HepG2 (cell line): ENCODE measurements around the gene DLG2. TPM values are rescaled to one million over a fixed set of nuclear protein-coding genes. Genes with fewer than 3 reads are reported as not detected.

ENCODE experiments used
- ATAC-seq: fragments of 200-7000 bp; cut with Tn5 transposase; 3 replicates; pipeline ENCODE4 v1.9.1; 2020; ENCODE audit warnings: mild to moderate bottlenecking, moderate library complexity
- BruUV-seq: library from RNA; stranded (reverse); fragments of 400-500 nt; replicated peaks from 2 replicates; lab custom pipeline; 2021; lab: Mats Ljungman, UMichigan
- CTCF ChIA-PET: fragments of 300-600 bp; formaldehyde crosslinking; extraction: SDS; loops from one replicate; lab custom pipeline; 2021; ENCODE audit warnings: low total read pairs, inconsistent platforms, low intra/inter-chr PET ratio; lab: Yijun Ruan, JAX
- POLR2A ChIA-PET: fragments of 350-600 bp; sonication (Branson Sonifier 250); formaldehyde crosslinking; loops from one replicate; lab custom pipeline; 2020; ENCODE audit warnings: antibody characterized with exemption, inconsistent platforms; lab: Yijun Ruan, JAX
- DNase-seq: peaks from one replicate; pipeline ENCODE4 v3.0.0-alpha.2; 2015; ENCODE audit warnings: low spot score
- FAIRE-seq: peaks from 3 replicates; lab custom pipeline; 2011; peaks lifted over from hg19 to GRCh38; lab: Jason Lieb, UNC
- H2AFZ ChIP-seq: one replicate; pipeline ENCODE4 v1.6.1; 2011; ENCODE audit warnings: low read length, inconsistent platforms
- H3K27ac ChIP-seq: fragments of 300-600 bp; 3 replicates; pipeline ENCODE4 v1.8.0; 2011; ENCODE audit warnings: mixed run types, mild to moderate bottlenecking, mixed read lengths, low read length, inconsistent platforms; ENCODE audit not compliant: insufficient read depth; ENCODE audit errors: extremely low read length
- H3K27me3 ChIP-seq, 2 experiments: fragments of 200-600 bp in 1 of 2; 2 replicates in 1 of 2; 3 replicates in 1 of 2; pipeline versions ENCODE4 v1.6.0 to v1.8.0; 2011; ENCODE audit warnings: low read length in 2 of 2, mild to moderate bottlenecking in 2 of 2, moderate library complexity in 2 of 2, inconsistent platforms in 1 of 2; ENCODE audit not compliant: insufficient read depth in 2 of 2, control insufficient read depth in 1 of 2
- H3K36me3 ChIP-seq, 2 experiments: fragments of 200-600 bp in 1 of 2; replicated peaks in 1 of 2; 2 replicates in 1 of 2; 3 replicates in 1 of 2; pipeline versions ENCODE4 v1.5.1 to v1.8.0; 2011; ENCODE audit warnings: low read length in 2 of 2, inconsistent platforms in 1 of 2; ENCODE audit not compliant: insufficient read depth in 2 of 2, control insufficient read depth in 1 of 2
- H3K4me1 ChIP-seq: 2 replicates; pipeline ENCODE4 v1.5.1; 2012; ENCODE audit warnings: low read length, inconsistent platforms; ENCODE audit not compliant: insufficient read depth
- H3K4me2 ChIP-seq: 2 replicates; pipeline ENCODE4 v1.6.0; 2011; ENCODE audit warnings: low read depth, low read length, inconsistent platforms
- H3K4me3 ChIP-seq, 3 experiments: fragments of 200-600 bp in 1 of 3; sonication (generic), shearing (Covaris generic) in 1 of 3; replicated peaks in 1 of 3; 2 replicates each; pipeline ENCODE4 v1.5.1; 2011 to 2016; ENCODE audit warnings: low read length in 3 of 3, inconsistent platforms in 2 of 3, low read depth in 2 of 3, mild to moderate bottlenecking in 2 of 3, control low read depth in 1 of 3, mixed read lengths in 1 of 3; ENCODE audit not compliant: insufficient read depth in 1 of 3
- H3K79me2 ChIP-seq: one replicate; pipeline ENCODE4 v1.6.1; 2011; ENCODE audit warnings: low read length, inconsistent platforms; ENCODE audit not compliant: insufficient read depth
- H3K9ac ChIP-seq: 2 replicates; pipeline ENCODE4 v1.6.0; 2011; ENCODE audit warnings: mild to moderate bottlenecking, low read depth, low read length, inconsistent platforms; ENCODE audit not compliant: insufficient read depth
- H3K9me3 ChIP-seq: 2 replicates; pipeline ENCODE4 v1.5.1; 2012; ENCODE audit warnings: mild to moderate bottlenecking, low read length
- H4K20me1 ChIP-seq: 2 replicates; pipeline ENCODE4 v1.6.0; 2011; ENCODE audit warnings: inconsistent platforms, mild to moderate bottlenecking, low read length, moderate library complexity; ENCODE audit not compliant: insufficient read depth
- CTCF ChIP-seq: sonication (generic); formaldehyde crosslinking; IDR thresholded peaks from 2 replicates; pipeline ENCODE4 v1.5.0; 2020; ENCODE audit warnings: mild to moderate bottlenecking, missing genetic modification reagents, moderate library complexity
- DBP ChIP-seq: sonication (generic); formaldehyde crosslinking; IDR thresholded peaks from 2 replicates; pipeline ENCODE4 v1.4.0; 2020; ENCODE audit warnings: missing genetic modification reagents; ENCODE audit errors: not compliant biosample characterization
- HES4 ChIP-seq: sonication (generic); formaldehyde crosslinking; IDR thresholded peaks from 2 replicates; pipeline ENCODE4 v1.9.0; 2021; ENCODE audit warnings: mild to moderate bottlenecking, missing genetic modification reagents, borderline replicate concordance
- KMT2B ChIP-seq: IDR thresholded peaks from 2 replicates; pipeline ENCODE4 v1.6.1; 2016; ENCODE audit warnings: missing genetic modification reagents, missing compliant biosample characterization
- NR2F2 ChIP-seq: IDR thresholded peaks from 2 replicates; pipeline ENCODE4 v1.6.1; 2012; ENCODE audit warnings: low read depth, inconsistent platforms, borderline replicate concordance
- NR2F6 ChIP-seq, 2 experiments: IDR thresholded peaks; 2 replicates each; pipeline ENCODE4 v1.6.1; 2016; ENCODE audit warnings: antibody characterized with exemption in 1 of 2, mild to moderate bottlenecking in 1 of 2
- RFX1 ChIP-seq: fragments of 450-650 bp; IDR thresholded peaks from 2 replicates; pipeline ENCODE4 v1.6.1; 2017
- ZNF224 ChIP-seq: sonication (generic); formaldehyde crosslinking; IDR thresholded peaks from 2 replicates; pipeline ENCODE4 v1.5.0; 2020; ENCODE audit warnings: mild to moderate bottlenecking, missing genetic modification reagents
- ZNF350 ChIP-seq: sonication (generic); formaldehyde crosslinking; IDR thresholded peaks from 2 replicates; pipeline ENCODE4 v1.4.0; 2020; ENCODE audit warnings: mild to moderate bottlenecking, low read depth, missing genetic modification reagents, borderline replicate concordance
- ZNF543 ChIP-seq: sonication (generic); formaldehyde crosslinking; IDR thresholded peaks from 2 replicates; pipeline ENCODE4 v1.4.0; 2020; ENCODE audit warnings: mild to moderate bottlenecking, missing genetic modification reagents
- WGBS: methylation state at CpG from one replicate; pipeline ENCODE4 v1.1.6; 2017; ENCODE audit warnings: low lambda C conversion rate; 5-methylcytosine and 5-hydroxymethylcytosine counted together
- in situ Hi-C: cut with HindIII; loops from 2 replicates; pipeline ENCODE4 v1.10.0; 2017; ENCODE audit warnings: low pct_unique_long_range_greater_than_20kb; ENCODE audit not compliant: extremely low pct_ligation_motif_present
- intact Hi-C: fragments of 100-400 bp; cut with micrococcal nuclease; formaldehyde crosslinking; loops from one replicate; pipeline ENCODE4 v1.10.0; 2022; ENCODE audit not compliant: unreplicated experiment
- polyA plus RNA-seq, 8 experiments: library from polyadenylated mRNA; depleted of rRNA in 3 of 8; stranded (reverse) in 7 of 8; unstranded in 1 of 8; fragments of >200 nt; fragmentation: Illumina TruSeq in 4 of 8; extraction: Trizol in 4 of 8; gene quantifications; 2 replicates each; pipeline versions ENCODE4 v1.2.1 to v1.2.3, GENCODE V29; 2011 to 2016; ENCODE audit warnings: low read depth in 4 of 8, missing spikeins in 1 of 8, mixed read lengths in 1 of 8; ENCODE audit not compliant: insufficient read depth in 1 of 8
- total RNA-seq, 5 experiments: library from RNA; depleted of rRNA; stranded (reverse); fragments of >200 nt; fragmentation: Illumina TruSeq; extraction: Trizol; gene quantifications; 2 replicates each; pipeline ENCODE4 v1.2.3, GENCODE V29; 2016; ENCODE audit warnings: low read depth in 1 of 5
- TF ChIP-seq, protein P1 (sequence below): sonication (generic); formaldehyde crosslinking; IDR thresholded peaks from 2 replicates; pipeline ENCODE4 v1.5.0; 2020; ENCODE audit warnings: missing genetic modification reagents, mild to moderate bottlenecking, borderline replicate concordance

DLG2 gene
- total and polyA plus RNA-seq, 2 of the 13 experiments (the other 11 are each of a cell fraction or from before 2014, with no cell fraction given): 0.46 to 1.0 TPM

DNA sequence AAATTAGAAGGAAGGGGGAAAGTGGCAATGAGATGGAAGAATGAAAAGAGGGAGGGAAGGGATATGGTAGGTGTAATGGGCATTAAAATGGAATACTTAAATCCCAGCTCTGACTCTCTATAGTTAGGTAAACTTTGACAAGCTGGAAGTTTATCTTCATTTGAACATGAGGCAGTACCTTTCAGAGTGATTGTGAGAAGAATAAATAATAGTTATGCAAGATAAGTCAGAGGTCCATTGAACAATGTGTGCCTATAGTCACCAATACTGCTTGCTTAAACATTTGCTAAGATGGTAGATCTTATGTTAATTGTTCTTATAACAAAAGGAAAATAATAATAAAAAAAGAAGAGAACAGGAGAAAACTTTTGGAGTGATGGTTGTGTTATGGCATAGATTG is 1795.2 kb downstream of the DLG2 start:
- Histone ChIP-seq H3K4me2 (no peak overlapping the region), H3K4me1 (peaks cover 13% of the 10 kb centered on the region), H3K4me3 (no peak overlapping the region), H3K9me3 (no peaks in the 10 kb centered on the region), H3K9ac (no peak overlapping the region), H3K36me3 (no peaks in the 10 kb centered on the region), H3K27me3 (no peaks in the 10 kb centered on the region), H2AFZ (no peak overlapping the region), H4K20me1 (no peaks in the 10 kb centered on the region), H3K27ac (no peak overlapping the region), H3K79me2 (no peaks in the 10 kb centered on the region)
- no peak for ATAC-seq
- ChIA-PET CTCF (no interaction called here), POLR2A (no interaction called here)
- TF ChIP-seq, protein P1, sequence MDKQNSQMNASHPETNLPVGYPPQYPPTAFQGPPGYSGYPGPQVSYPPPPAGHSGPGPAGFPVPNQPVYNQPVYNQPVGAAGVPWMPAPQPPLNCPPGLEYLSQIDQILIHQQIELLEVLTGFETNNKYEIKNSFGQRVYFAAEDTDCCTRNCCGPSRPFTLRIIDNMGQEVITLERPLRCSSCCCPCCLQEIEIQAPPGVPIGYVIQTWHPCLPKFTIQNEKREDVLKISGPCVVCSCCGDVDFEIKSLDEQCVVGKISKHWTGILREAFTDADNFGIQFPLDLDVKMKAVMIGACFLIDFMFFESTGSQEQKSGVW (CRISPR knock-in tag): no peak
- TF ChIP-seq NR2F6 (IDR thresholded peaks at IDR 0.05) (peak; percentile 49), NR2F6 (CRISPR knock-in tag; IDR thresholded peaks at IDR 0.05) (no peak), NR2F2 (peak; percentile 25; the same call in 1 of the 2 replicates)
- no TSS peak for BruUV-seq
- in situ Hi-C loops: loop anchor here (10.0 to 25.0 kb wide), 3 partner anchors 433 to 705 kb away; no protein-coding TSS in a partner anchor
- FAIRE-seq: no peak
- DNase-seq: no peak
- intact Hi-C loops: loop anchor here (10.0 kb wide), 2 partner anchors 133 to 733 kb away; no protein-coding TSS in a partner anchor

- FAIRE-seq: peak; percentile 62
- CTCF ChIA-PET: interaction anchor here (0.7 to 1.1 kb wide), 2 partner anchors 556 to 696 kb away, joined by 3 read pairs; no protein-coding TSS in a partner anchor
- WGBS: 18% methylated on average over 4 of the region's 5 CpGs
- Histone ChIP-seq H3K27me3 (no peaks in the 10 kb centered on the region), H3K4me1 (no peaks in the 10 kb centered on the region), H3K4me3 (peak overlapping the region; percentile 14 to 36 (median 26); a peak in 2 of 6 replicates), H3K4me2 (peak overlapping the region; percentile 72), H3K79me2 (no peaks in the 10 kb centered on the region), H3K9ac (no peak overlapping the region), H4K20me1 (no peaks in the 10 kb centered on the region), H3K27ac (no peak overlapping the region), H3K9me3 (no peaks in the 10 kb centered on the region), H3K36me3 (no peaks in the 10 kb centered on the region), H2AFZ (peak overlapping the region; percentile 20)
- DNase-seq: peak; percentile 42
- ATAC-seq: peak; percentile 84
- in situ Hi-C loops (loop anchor here (25.0 kb wide), 1 partner anchor 709 kb away; no protein-coding TSS in a partner anchor), intact Hi-C loops (loop anchor here (1.0 to 2.0 kb wide), 3 partner anchors 8 to 557 kb away; no protein-coding TSS in a partner anchor)
- POLR2A ChIA-PET: interaction anchor here (0.7 kb wide), 1 partner anchor 736 kb away, joined by 3 read pairs; no protein-coding TSS in a partner anchor
- BruUV-seq: no TSS peak
- TF ChIP-seq KMT2B (no peak), DBP (no peak), HES4 (CRISPR knock-in tag) (no peak), RFX1 (no peak), ZNF350 (no peak), CTCF (CRISPR knock-in tag) (peak; percentile 74), ZNF543 (CRISPR knock-in tag) (no peak), ZNF224 (no peak)
These were observed 1799.1 kb downstream of the DLG2 start for GRCh38 chr11:83827940-83828554.
